ENCODE data around the gene ZNF648.

DNA sequence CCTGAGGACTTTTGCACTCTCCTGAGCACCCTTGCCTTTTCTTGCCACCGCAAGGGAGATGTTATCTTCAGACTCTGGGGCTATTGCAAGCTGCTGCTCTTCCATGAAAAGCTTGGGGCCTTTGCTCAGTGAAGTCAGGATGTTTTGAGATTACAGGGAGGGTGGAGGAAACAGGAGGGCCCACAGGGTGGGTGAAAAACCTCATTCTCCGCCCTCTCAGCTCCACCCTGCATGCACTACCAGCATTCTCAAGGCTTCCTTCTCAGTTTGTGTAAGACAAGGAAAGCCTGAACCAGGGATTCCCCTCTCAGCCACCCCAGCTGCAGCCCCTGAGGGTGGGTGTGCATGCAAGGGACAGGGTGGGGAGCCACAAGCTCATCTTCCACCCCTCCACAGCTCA lies 25.8 kb upstream of the ZNF648 start:
- TF ChIP-seq GABPA (IDR thresholded peaks at IDR 0.05 in 1 of 2, conservative IDR thresholded peaks at IDR 0.05 in 1 of 2) (no peak), RXRA (IDR thresholded peaks at IDR 0.05) (no peak), TAF1 (conservative IDR thresholded peaks at IDR 0.05) (no peak), RAD21 (IDR thresholded peaks at IDR 0.05) (no peak), YY1 (IDR thresholded peaks at IDR 0.05) (no peak), JUND (IDR thresholded peaks at IDR 0.05) (no peak)
- TF ChIP-seq, protein P1, sequence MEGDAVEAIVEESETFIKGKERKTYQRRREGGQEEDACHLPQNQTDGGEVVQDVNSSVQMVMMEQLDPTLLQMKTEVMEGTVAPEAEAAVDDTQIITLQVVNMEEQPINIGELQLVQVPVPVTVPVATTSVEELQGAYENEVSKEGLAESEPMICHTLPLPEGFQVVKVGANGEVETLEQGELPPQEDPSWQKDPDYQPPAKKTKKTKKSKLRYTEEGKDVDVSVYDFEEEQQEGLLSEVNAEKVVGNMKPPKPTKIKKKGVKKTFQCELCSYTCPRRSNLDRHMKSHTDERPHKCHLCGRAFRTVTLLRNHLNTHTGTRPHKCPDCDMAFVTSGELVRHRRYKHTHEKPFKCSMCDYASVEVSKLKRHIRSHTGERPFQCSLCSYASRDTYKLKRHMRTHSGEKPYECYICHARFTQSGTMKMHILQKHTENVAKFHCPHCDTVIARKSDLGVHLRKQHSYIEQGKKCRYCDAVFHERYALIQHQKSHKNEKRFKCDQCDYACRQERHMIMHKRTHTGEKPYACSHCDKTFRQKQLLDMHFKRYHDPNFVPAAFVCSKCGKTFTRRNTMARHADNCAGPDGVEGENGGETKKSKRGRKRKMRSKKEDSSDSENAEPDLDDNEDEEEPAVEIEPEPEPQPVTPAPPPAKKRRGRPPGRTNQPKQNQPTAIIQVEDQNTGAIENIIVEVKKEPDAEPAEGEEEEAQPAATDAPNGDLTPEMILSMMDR (IDR thresholded peaks at IDR 0.05; ENCODE audit: low read depth, low read length, missing input control): no peak
- TF ChIP-seq, protein P2, sequence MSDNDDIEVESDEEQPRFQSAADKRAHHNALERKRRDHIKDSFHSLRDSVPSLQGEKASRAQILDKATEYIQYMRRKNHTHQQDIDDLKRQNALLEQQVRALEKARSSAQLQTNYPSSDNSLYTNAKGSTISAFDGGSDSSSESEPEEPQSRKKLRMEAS (IDR thresholded peaks at IDR 0.05): no peak

All from liver (tissue), 3 donors.